Measurements from ENCODE around the gene PRKAG1. TPM values are rescaled to one million over a fixed set of nuclear protein-coding genes. Genes with fewer than 3 reads are reported as not detected.

The PRKAG1 gene
- total RNA-seq, 2 donors from 2014 or later: 27.6 to 38.1 TPM

GRCh38 chr12:49019443-49020324, 1.1 kb upstream of the PRKAG1 start:
- peak overlapping the region; percentile 95 for H3K9ac ChIP-seq (ENCODE audit: extremely low read depth, low read length, poor library complexity, severe bottlenecking)
- peaks cover 30% of the 10 kb centered on the region for H3K36me3 Mint-ChIP-seq (ENCODE audit: low read depth)
- peak overlapping the region; percentile 70 for H3K27ac ChIP-seq (ENCODE audit: low read depth, low read length)
- no peaks in the 10 kb centered on the region for H3K9me3 Mint-ChIP-seq
- peak; percentile 63 for TF ChIP-seq CTCF (conservative IDR thresholded peaks at IDR 0.05)
- H3K36me3 ChIP-seq (ENCODE audit: control insufficient read depth, insufficient read depth, low read length): peaks cover 31% of the 10 kb centered on the region
- H3K27ac Mint-ChIP-seq: peak overlapping the region; percentile 96
- H3K4me1 Mint-ChIP-seq: peaks cover 15% of the 10 kb centered on the region
- H3K4me3 ChIP-seq (ENCODE audit: low read length): peak overlapping the region; percentile 87
- 82 to 100% methylated on average over 3 to 7 of the region's 10 CpGs for WGBS, 2 experiments (ENCODE audit: insufficient coverage in 1 of 2, insufficient read length in 1 of 2)
- no peaks in the 10 kb centered on the region for H3K27me3 Mint-ChIP-seq (ENCODE audit: insufficient read depth)
- peak overlapping the region; percentile 86 for H3K4me3 Mint-ChIP-seq
- H3K27me3 ChIP-seq (ENCODE audit: control insufficient read depth, insufficient read depth, low read length, poor library complexity, severe bottlenecking): no peaks in the 10 kb centered on the region
- H3K4me1 ChIP-seq (ENCODE audit: control insufficient read depth, insufficient read depth, low read length): no peaks in the 10 kb centered on the region
- peak; percentile 87 for DNase-seq
- no peaks in the 10 kb centered on the region for H3K9me3 ChIP-seq (ENCODE audit: control insufficient read depth, low read length)

GRCh38 chr12:49019120-49019430, 499 bp upstream of the PRKAG1 start:
- no peaks in the 10 kb centered on the region for H3K9me3 Mint-ChIP-seq
- H3K27me3 Mint-ChIP-seq (ENCODE audit: insufficient read depth): no peaks in the 10 kb centered on the region
- H3K27ac Mint-ChIP-seq: peak overlapping the region; percentile 96
- peaks cover 25% of the 10 kb centered on the region for H3K36me3 ChIP-seq (ENCODE audit: control insufficient read depth, insufficient read depth, low read length)
- peaks cover 26% of the 10 kb centered on the region for H3K36me3 Mint-ChIP-seq (ENCODE audit: low read depth)
- TF ChIP-seq CTCF (conservative IDR thresholded peaks at IDR 0.05): no peak
- WGBS, 2 experiments (ENCODE audit: insufficient coverage in 1 of 2, insufficient read length in 1 of 2): 50% methylated on average over 1 of the region's 8 CpGs; no CpG with 5 or more reads in 1 of the 2 experiments
- peak overlapping the region; percentile 95 for H3K9ac ChIP-seq (ENCODE audit: extremely low read depth, low read length, poor library complexity, severe bottlenecking)
- peak overlapping the region; percentile 87 for H3K4me3 ChIP-seq (ENCODE audit: low read length)
- H3K4me1 ChIP-seq (ENCODE audit: control insufficient read depth, insufficient read depth, low read length): no peaks in the 10 kb centered on the region
- H3K27ac ChIP-seq (ENCODE audit: low read depth, low read length): peak overlapping the region; percentile 91
- H3K4me1 Mint-ChIP-seq: peaks cover 15% of the 10 kb centered on the region
- H3K4me3 Mint-ChIP-seq: peak overlapping the region; percentile 86
- H3K9me3 ChIP-seq (ENCODE audit: control insufficient read depth, low read length): no peaks in the 10 kb centered on the region
- no peaks in the 10 kb centered on the region for H3K27me3 ChIP-seq (ENCODE audit: control insufficient read depth, insufficient read depth, low read length, poor library complexity, severe bottlenecking)
- DNase-seq: no peak

DNA sequence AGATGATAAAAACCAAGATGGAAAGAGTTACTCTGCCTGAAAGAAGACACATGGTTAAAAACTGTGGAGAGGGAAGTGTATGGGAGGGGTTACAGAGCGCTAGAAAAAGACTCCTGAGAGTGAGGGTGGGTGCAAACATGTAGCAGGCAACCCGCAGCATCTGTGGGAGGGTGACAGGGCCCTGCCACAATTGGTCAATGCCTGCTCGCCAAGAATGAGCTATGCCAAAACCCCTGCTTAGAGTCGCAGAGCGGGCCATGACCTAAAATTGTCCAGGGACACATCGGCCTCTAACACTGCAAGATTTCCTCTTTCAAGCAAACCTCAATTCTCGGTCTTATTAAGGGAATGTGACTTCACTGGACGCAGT, 700 bp downstream of the PRKAG1 start:
- 18 to 24% methylated on average over 8 of the region's 8 CpGs for WGBS, 2 experiments (ENCODE audit: insufficient coverage in 1 of 2, insufficient read length in 1 of 2)
- peak overlapping the region; percentile 90 for H3K27ac ChIP-seq (ENCODE audit: low read depth, low read length)

More for the DNA sequence above, 700 bp downstream of the PRKAG1 start:
- no peaks in the 10 kb centered on the region for H3K9me3 ChIP-seq (ENCODE audit: control insufficient read depth, low read length)
- H3K9me3 Mint-ChIP-seq: no peaks in the 10 kb centered on the region
- peak overlapping the region; percentile 87 for H3K4me3 ChIP-seq (ENCODE audit: low read length)
- H3K27ac Mint-ChIP-seq: peak overlapping the region; percentile 96
- DNase-seq: no peak
- H3K4me1 ChIP-seq (ENCODE audit: control insufficient read depth, insufficient read depth, low read length): no peaks in the 10 kb centered on the region
- peaks cover 15% of the 10 kb centered on the region for H3K4me1 Mint-ChIP-seq
- H3K4me3 Mint-ChIP-seq: peak overlapping the region; percentile 86
- peaks cover 14% of the 10 kb centered on the region for H3K36me3 ChIP-seq (ENCODE audit: control insufficient read depth, insufficient read depth, low read length)
- H3K9ac ChIP-seq (ENCODE audit: extremely low read depth, low read length, poor library complexity, severe bottlenecking): peak overlapping the region; percentile 95
- TF ChIP-seq CTCF (conservative IDR thresholded peaks at IDR 0.05): no peak
- H3K27me3 Mint-ChIP-seq (ENCODE audit: insufficient read depth): no peaks in the 10 kb centered on the region
- H3K27me3 ChIP-seq (ENCODE audit: control insufficient read depth, insufficient read depth, low read length, poor library complexity, severe bottlenecking): no peaks in the 10 kb centered on the region
- H3K36me3 Mint-ChIP-seq (ENCODE audit: low read depth): peaks cover 18% of the 10 kb centered on the region
